Activated CD8-positive, alpha-beta memory T cell treated with anti-CD3 and anti-CD28 coated beads for 4 hours (primary cell): Measurements from ENCODE around the gene RAG1.

ENCODE experiments used
- DNase-seq, 2 donors: peaks; one replicate each; pipeline ENCODE4 v3.0.0-alpha.2; 2020; ENCODE audit warnings: low read depth in 2 of 2

Gene RAG1

DNA sequence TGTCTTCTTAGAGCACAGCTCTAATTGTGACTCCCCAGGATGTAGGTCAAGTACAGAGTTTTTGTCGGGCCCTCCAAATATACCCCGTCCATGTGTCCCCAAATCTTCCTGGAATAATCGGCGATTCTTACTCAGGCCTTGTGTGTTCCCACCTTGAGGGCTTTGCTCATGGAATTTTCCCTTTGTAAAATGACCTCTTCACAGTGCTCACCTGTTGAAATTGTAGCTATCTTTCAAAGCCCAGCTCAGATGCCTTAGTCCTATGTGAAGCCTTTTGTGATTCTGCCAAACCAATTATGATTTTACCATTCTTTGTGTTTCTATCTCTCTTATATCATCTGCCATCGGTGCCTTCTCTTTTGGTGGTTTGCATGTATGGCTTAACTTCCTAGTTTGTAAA, 60.3 kb downstream of the RAG1 start:
- DNase-seq: no peak

GRCh38 chr11:36628765-36629244, 61.0 kb downstream of the RAG1 start:
- DNase-seq: no peak
